ENCODE measurements around the gene ETFBKMT.

ETFBKMT gene

DNA sequence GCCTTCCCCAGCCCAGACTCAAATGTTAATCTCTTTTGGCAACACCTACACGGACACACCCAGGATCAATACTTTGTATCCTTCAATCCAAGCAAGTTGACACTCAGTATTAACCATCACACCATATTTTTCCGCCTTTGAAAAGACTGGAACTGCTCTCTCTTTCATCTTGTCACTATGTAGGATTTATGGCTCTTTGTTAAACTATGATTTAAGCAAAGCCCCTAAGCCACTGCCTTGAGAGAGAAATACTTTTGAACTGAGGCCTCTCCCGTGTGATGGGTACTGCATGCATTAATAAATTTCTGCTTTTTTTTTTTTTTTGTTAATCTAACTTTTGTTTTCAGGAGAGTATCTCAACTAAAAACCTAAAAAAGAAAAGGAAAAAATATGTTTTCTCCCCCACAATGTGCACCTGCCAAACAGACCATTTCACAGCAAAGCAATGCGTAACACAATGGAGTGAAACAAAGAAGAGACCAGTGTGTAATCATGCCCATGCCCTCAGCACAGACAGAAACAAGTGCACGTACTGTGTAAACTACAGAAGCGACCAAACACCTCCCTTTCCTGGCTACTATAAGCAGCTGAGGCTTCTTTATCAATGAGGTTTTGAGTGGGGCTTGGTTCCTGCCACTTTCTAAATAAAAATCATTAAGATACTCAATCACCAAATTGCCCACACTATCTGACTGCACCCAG is 28.3 kb upstream of the ETFBKMT start:
- Histone ChIP-seq H3K36me3 (ENCODE audit: control insufficient read depth in 1 of 2, insufficient read depth in 2 of 2, low read length in 2 of 2) (no peaks in the 10 kb centered on the region), H3K9ac (ENCODE audit: low read depth in 1 of 2, low read length in 2 of 2) (no peak overlapping the region), H3K4me3 (ENCODE audit: low read depth in 1 of 2, low read length in 2 of 2) (no peak overlapping the region), H3K27me3 (ENCODE audit: control insufficient read depth in 1 of 2, insufficient read depth in 2 of 2, low read length in 2 of 2) (no peaks in the 10 kb centered on the region), H3K27ac (ENCODE audit: low read depth, low read length) (no peak overlapping the region), H3K9me3 (ENCODE audit: control insufficient read depth in 1 of 2, low read length in 2 of 2) (no peaks in the 10 kb centered on the region), H3K4me1 (ENCODE audit: control insufficient read depth in 1 of 2, insufficient read depth in 2 of 2, low read length in 2 of 2) (peaks cover 0 to 4% of the 10 kb centered on the region in 2 donors)

DNA sequence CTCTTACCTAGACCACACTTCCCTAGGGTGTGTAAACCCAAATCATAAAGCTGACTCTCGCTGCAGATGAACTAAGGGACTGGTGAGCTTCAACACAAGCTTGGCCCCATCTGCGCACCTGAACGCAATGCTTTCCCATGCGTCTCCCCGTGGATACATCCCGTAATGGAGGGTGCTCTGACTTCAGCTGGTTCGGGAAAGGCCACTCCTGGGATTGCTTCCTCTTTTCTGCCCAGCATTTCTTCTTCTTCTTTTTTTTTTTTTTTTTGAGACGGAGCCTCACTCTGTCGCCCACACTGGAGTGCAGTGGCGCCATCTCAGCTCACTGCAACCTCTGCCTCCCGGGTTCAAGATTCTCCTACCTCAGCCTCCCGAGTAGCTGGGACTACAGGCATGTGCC is 27.7 kb upstream of the ETFBKMT start:
- no peaks in the 10 kb centered on the region for H3K27me3 ChIP-seq (ENCODE audit: control insufficient read depth in 1 of 2, insufficient read depth in 2 of 2, low read length in 2 of 2)
- H3K36me3 ChIP-seq (ENCODE audit: control insufficient read depth in 1 of 2, insufficient read depth in 2 of 2, low read length in 2 of 2): no peaks in the 10 kb centered on the region
- H3K4me1 ChIP-seq (ENCODE audit: control insufficient read depth in 1 of 2, insufficient read depth in 2 of 2, low read length in 2 of 2): peaks cover 0 to 4% of the 10 kb centered on the region in 2 donors
- no peak overlapping the region for H3K4me3 ChIP-seq (ENCODE audit: low read depth in 1 of 2, low read length in 2 of 2)
- H3K9me3 ChIP-seq (ENCODE audit: control insufficient read depth in 1 of 2, low read length in 2 of 2): no peaks in the 10 kb centered on the region
- no peak overlapping the region for H3K27ac ChIP-seq (ENCODE audit: low read depth, low read length)
- H3K9ac ChIP-seq (ENCODE audit: low read depth in 1 of 2, low read length in 2 of 2): no peak overlapping the region

DNA sequence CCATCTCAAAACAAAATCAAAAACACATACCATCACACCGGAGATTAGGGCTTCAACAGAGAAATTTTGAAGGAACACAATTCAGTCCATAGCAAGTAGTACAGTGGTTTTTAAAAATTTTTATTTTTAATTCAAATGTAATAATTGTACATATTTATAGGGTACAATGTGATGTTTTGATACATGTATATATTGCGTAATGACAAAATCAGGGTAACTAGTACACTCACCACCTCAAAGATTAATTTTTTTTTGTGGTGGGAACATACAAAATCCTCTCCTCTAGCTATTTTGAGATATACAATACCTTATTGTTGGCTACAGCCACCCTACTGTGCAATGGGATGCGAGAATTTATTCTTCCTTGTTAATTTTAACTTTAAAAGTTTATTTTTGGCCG is 26.0 kb upstream of the ETFBKMT start:
- H3K9me3 ChIP-seq (ENCODE audit: control insufficient read depth in 1 of 2, low read length in 2 of 2): no peaks in the 10 kb centered on the region
- H3K4me1 ChIP-seq (ENCODE audit: control insufficient read depth in 1 of 2, insufficient read depth in 2 of 2, low read length in 2 of 2): peaks cover 0 to 4% of the 10 kb centered on the region in 2 donors
- no peak overlapping the region for H3K4me3 ChIP-seq (ENCODE audit: low read depth in 1 of 2, low read length in 2 of 2)
- H3K27me3 ChIP-seq (ENCODE audit: control insufficient read depth in 1 of 2, insufficient read depth in 2 of 2, low read length in 2 of 2): no peaks in the 10 kb centered on the region
- no peak overlapping the region for H3K9ac ChIP-seq (ENCODE audit: low read depth in 1 of 2, low read length in 2 of 2)
- no peaks in the 10 kb centered on the region for H3K36me3 ChIP-seq (ENCODE audit: control insufficient read depth in 1 of 2, insufficient read depth in 2 of 2, low read length in 2 of 2)
- no peak overlapping the region for H3K27ac ChIP-seq (ENCODE audit: low read depth, low read length)

DNA sequence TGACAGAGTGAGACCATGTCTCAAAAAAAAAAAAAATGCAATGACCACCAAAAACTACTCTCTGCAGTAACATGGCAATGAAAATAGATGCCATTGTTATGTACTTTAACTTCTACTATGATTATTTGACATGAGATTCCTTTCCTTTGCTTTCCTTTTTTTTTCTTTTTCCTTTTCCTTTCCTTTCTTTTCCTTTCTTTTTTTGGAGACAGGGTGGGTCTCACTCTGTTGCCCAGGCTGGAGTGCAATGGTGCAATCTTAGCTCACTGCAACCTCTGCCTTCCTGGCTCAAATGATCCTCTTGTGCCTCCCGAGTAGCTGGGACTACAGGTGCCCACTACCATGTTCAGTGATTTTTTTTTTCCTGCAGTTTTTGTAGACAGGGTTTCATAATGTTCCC is 24.9 kb upstream of the ETFBKMT start:
- H3K4me1 ChIP-seq (ENCODE audit: control insufficient read depth in 1 of 2, insufficient read depth in 2 of 2, low read length in 2 of 2): peaks cover 0 to 4% of the 10 kb centered on the region in 2 donors
- no peaks in the 10 kb centered on the region for H3K27me3 ChIP-seq (ENCODE audit: control insufficient read depth in 1 of 2, insufficient read depth in 2 of 2, low read length in 2 of 2)
- H3K9ac ChIP-seq (ENCODE audit: low read depth in 1 of 2, low read length in 2 of 2): no peak overlapping the region
- no peak overlapping the region for H3K4me3 ChIP-seq (ENCODE audit: low read depth in 1 of 2, low read length in 2 of 2)
- H3K9me3 ChIP-seq (ENCODE audit: control insufficient read depth in 1 of 2, low read length in 2 of 2): no peaks in the 10 kb centered on the region
- H3K36me3 ChIP-seq (ENCODE audit: control insufficient read depth in 1 of 2, insufficient read depth in 2 of 2, low read length in 2 of 2): no peaks in the 10 kb centered on the region
- H3K27ac ChIP-seq (ENCODE audit: low read depth, low read length): no peak overlapping the region

DNA sequence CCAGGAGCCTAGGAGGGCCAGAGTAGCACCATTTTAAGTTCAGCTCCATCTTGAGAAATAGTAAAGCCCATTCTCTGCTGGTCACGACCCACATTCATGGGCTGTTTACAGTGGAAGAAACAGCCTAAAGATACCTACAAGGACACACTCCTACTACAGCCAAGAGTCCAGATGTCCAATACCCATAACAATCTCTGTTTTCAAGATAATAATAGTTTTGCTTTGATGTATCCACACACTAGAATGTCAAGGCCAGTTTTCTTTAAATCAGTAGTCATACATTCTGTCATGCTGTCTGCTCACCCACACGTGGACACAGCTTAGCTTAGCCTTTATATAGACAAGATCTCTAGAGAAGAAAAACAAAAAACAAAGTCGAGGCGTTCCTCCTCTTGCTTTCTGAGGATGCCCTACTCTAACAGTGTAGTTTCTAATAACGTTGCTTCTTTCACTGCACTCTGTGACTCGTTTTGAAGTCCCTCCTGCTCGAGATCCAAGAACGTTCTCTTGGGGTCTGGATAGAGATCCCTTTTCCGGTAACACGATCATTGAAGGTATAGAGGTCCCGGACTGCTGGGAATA is 17.9 kb upstream of the ETFBKMT start:
- no peak overlapping the region for H3K9ac ChIP-seq (ENCODE audit: low read depth in 1 of 2, low read length in 2 of 2)
- no peaks in the 10 kb centered on the region for H3K4me1 ChIP-seq (ENCODE audit: control insufficient read depth in 1 of 2, insufficient read depth in 2 of 2, low read length in 2 of 2)
- H3K9me3 ChIP-seq (ENCODE audit: control insufficient read depth in 1 of 2, low read length in 2 of 2): no peaks in the 10 kb centered on the region
- no peak overlapping the region for H3K4me3 ChIP-seq (ENCODE audit: low read depth in 1 of 2, low read length in 2 of 2)
- no peaks in the 10 kb centered on the region for H3K27me3 ChIP-seq (ENCODE audit: control insufficient read depth in 1 of 2, insufficient read depth in 2 of 2, low read length in 2 of 2)
- no peaks in the 10 kb centered on the region for H3K36me3 ChIP-seq (ENCODE audit: control insufficient read depth in 1 of 2, insufficient read depth in 2 of 2, low read length in 2 of 2)
- H3K27ac ChIP-seq (ENCODE audit: low read depth, low read length): no peak overlapping the region

DNA sequence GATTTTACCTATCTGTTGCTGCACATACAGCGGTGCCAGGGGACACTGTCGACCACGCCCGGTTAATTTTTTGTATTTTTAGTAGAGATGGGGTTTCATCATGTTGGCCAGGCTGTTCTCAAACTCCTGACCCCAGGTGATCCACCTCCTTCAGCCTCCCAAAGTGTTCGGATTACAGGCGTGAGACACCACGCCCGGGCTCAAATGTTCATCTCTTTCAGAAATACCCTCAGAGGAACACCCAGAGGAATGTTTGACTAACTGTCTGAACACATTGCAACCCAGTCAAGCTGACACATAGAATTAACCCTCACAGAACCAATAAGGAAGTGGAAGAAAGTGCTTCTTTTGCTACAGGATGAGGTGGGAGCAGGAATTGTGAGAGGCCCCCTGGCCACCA is 15.0 kb upstream of the ETFBKMT start:
- Histone ChIP-seq H3K27ac (ENCODE audit: low read depth, low read length) (no peak overlapping the region), H3K4me3 (ENCODE audit: low read depth in 1 of 2, low read length in 2 of 2) (no peak overlapping the region)

DNA sequence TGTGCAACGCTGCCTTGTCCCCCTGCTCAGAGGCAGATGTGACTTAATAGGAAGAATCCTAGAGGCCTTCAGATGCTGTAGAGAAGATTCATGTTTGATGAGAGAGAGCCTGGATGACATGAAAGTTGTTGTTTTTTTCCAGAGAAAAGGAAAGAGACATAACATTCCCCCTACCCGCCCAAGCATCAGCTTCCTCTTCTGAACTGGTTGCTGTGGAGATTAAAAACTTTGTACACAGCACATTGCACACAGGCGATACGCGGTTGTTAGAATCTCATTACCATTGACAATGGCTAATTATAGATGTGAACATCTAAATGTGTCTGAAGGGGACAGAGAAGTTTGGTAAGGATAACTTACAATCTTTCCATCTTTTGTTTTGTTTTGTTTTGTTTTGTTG is 13.6 kb upstream of the ETFBKMT start:
- Histone ChIP-seq H3K27me3 (ENCODE audit: control insufficient read depth in 1 of 2, insufficient read depth in 2 of 2, low read length in 2 of 2) (no peaks in the 10 kb centered on the region), H3K9me3 (ENCODE audit: control insufficient read depth in 1 of 2, low read length in 2 of 2) (no peaks in the 10 kb centered on the region), H3K4me1 (ENCODE audit: control insufficient read depth in 1 of 2, insufficient read depth in 2 of 2, low read length in 2 of 2) (peaks cover 0 to 3% of the 10 kb centered on the region in 2 donors), H3K9ac (ENCODE audit: low read depth in 1 of 2, low read length in 2 of 2) (no peak overlapping the region), H3K4me3 (ENCODE audit: low read depth in 1 of 2, low read length in 2 of 2) (no peak overlapping the region), H3K36me3 (ENCODE audit: control insufficient read depth in 1 of 2, insufficient read depth in 2 of 2, low read length in 2 of 2) (no peaks in the 10 kb centered on the region), H3K27ac (ENCODE audit: low read depth, low read length) (no peak overlapping the region)

More for the DNA sequence above, 15.0 kb upstream of the ETFBKMT start:
- Histone ChIP-seq H3K27me3 (ENCODE audit: control insufficient read depth in 1 of 2, insufficient read depth in 2 of 2, low read length in 2 of 2) (no peaks in the 10 kb centered on the region), H3K36me3 (ENCODE audit: control insufficient read depth in 1 of 2, insufficient read depth in 2 of 2, low read length in 2 of 2) (no peaks in the 10 kb centered on the region), H3K9me3 (ENCODE audit: control insufficient read depth in 1 of 2, low read length in 2 of 2) (no peaks in the 10 kb centered on the region), H3K9ac (ENCODE audit: low read depth in 1 of 2, low read length in 2 of 2) (no peak overlapping the region), H3K4me1 (ENCODE audit: control insufficient read depth in 1 of 2, insufficient read depth in 2 of 2, low read length in 2 of 2) (no peaks in the 10 kb centered on the region)

DNA sequence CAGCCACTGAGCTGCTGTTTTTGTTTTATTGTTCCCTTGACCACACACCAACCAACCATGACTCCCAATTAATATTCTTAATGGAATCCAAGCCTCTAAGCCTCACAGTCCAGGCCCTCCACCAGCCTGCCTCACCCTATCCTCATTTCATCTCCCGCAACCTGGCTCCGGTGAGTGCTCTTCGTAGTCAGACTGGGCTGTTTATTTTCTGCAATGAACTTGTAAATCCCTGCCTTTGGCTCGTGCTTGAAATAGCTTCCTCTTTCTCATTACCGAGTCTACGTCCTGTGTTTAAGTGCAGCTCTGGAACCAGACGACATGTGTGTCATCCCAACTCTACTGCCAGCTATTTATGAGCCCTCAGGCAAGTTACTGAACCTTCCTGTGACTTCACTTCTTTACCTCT is 12.4 kb upstream of the ETFBKMT start:
- Histone ChIP-seq H3K9ac (ENCODE audit: low read depth in 1 of 2, low read length in 2 of 2) (no peak overlapping the region), H3K27me3 (ENCODE audit: control insufficient read depth in 1 of 2, insufficient read depth in 2 of 2, low read length in 2 of 2) (no peaks in the 10 kb centered on the region), H3K36me3 (ENCODE audit: control insufficient read depth in 1 of 2, insufficient read depth in 2 of 2, low read length in 2 of 2) (no peaks in the 10 kb centered on the region), H3K4me3 (ENCODE audit: low read depth in 1 of 2, low read length in 2 of 2) (no peak overlapping the region), H3K4me1 (ENCODE audit: control insufficient read depth in 1 of 2, insufficient read depth in 2 of 2, low read length in 2 of 2) (peaks cover 0 to 4% of the 10 kb centered on the region in 2 donors), H3K27ac (ENCODE audit: low read depth, low read length) (no peak overlapping the region), H3K9me3 (ENCODE audit: control insufficient read depth in 1 of 2, low read length in 2 of 2) (no peaks in the 10 kb centered on the region)

DNA sequence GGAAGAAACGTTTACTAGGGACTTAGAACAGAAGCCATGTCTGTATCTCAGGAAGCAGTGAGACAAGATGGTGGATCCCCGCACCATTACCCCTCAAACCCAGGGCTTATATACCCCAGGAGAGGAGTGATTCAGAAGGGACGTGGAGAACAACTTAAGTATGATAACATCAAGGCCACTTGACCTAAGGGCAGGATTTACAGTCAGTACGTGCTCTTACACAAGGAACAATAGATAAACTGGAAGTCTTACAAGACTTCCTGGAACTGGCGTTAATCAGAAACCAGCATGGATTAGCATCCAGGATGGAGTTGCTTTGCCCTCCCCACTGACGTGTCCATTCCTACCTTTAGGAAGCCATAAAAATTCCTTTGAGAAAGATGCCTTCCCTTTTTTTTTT is 8.6 kb upstream of the ETFBKMT start:
- Histone ChIP-seq H3K27me3 (ENCODE audit: control insufficient read depth in 1 of 2, insufficient read depth in 2 of 2, low read length in 2 of 2) (no peaks in the 10 kb centered on the region), H3K27ac (ENCODE audit: low read depth, low read length) (no peak overlapping the region), H3K9me3 (ENCODE audit: control insufficient read depth in 1 of 2, low read length in 2 of 2) (no peaks in the 10 kb centered on the region), H3K9ac (ENCODE audit: low read depth in 1 of 2, low read length in 2 of 2) (no peak overlapping the region), H3K36me3 (ENCODE audit: control insufficient read depth in 1 of 2, insufficient read depth in 2 of 2, low read length in 2 of 2) (no peaks in the 10 kb centered on the region), H3K4me1 (ENCODE audit: control insufficient read depth in 1 of 2, insufficient read depth in 2 of 2, low read length in 2 of 2) (peaks cover 8 to 10% of the 10 kb centered on the region in 2 donors), H3K4me3 (ENCODE audit: low read depth in 1 of 2, low read length in 2 of 2) (no peak overlapping the region)

DNA sequence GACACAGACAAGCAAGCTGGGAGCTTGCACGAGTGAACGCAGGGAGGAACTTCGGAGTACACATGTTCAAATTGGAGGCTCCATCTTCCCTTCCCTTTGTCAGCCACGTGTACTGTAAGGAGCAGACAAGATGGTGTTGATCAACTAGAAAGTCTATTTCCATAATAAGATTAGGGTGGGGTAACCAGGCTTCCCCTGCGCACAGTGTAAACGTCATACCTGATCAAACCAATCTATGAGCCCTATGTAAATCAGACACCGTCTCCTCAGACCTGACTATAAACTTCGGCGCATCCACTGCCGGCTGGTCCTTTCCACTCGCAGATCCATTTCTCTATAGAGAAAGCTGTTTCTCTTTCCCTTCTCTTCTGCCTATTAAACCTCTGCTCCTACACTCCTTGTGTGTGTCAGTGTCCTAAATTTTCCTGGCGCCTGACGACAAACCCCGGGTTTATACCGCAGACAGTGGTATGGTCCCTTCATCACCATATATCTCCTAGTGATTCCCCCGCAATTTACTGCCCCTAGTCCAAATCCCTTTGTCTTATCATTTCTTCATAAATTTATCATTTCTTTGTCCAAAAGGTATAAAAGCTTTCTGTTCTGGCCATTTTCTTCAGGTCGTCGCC is 7.5 kb upstream of the ETFBKMT start:
- Histone ChIP-seq H3K27ac (ENCODE audit: low read depth, low read length) (no peak overlapping the region), H3K9ac (ENCODE audit: low read depth in 1 of 2, low read length in 2 of 2) (no peak overlapping the region), H3K9me3 (ENCODE audit: control insufficient read depth in 1 of 2, low read length in 2 of 2) (no peaks in the 10 kb centered on the region), H3K4me3 (ENCODE audit: low read depth in 1 of 2, low read length in 2 of 2) (no peak overlapping the region), H3K27me3 (ENCODE audit: control insufficient read depth in 1 of 2, insufficient read depth in 2 of 2, low read length in 2 of 2) (no peaks in the 10 kb centered on the region), H3K4me1 (ENCODE audit: control insufficient read depth in 1 of 2, insufficient read depth in 2 of 2, low read length in 2 of 2) (peaks cover 8 to 10% of the 10 kb centered on the region in 2 donors), H3K36me3 (ENCODE audit: control insufficient read depth in 1 of 2, insufficient read depth in 2 of 2, low read length in 2 of 2) (no peaks in the 10 kb centered on the region)

Measured in duodenal mucosa (tissue), 2 donors.